GM18868 (cell line): Measurements from ENCODE around the gene PTDSS2.

Source experiments
- ATAC-seq: cut with Tn5 transposase; IDR thresholded peaks from one replicate; pipeline ENCODE4 v1.9.1; 2021; ENCODE audit warnings: mild to moderate bottlenecking, moderate library complexity; ENCODE audit not compliant: unreplicated experiment

Gene PTDSS2

DNA sequence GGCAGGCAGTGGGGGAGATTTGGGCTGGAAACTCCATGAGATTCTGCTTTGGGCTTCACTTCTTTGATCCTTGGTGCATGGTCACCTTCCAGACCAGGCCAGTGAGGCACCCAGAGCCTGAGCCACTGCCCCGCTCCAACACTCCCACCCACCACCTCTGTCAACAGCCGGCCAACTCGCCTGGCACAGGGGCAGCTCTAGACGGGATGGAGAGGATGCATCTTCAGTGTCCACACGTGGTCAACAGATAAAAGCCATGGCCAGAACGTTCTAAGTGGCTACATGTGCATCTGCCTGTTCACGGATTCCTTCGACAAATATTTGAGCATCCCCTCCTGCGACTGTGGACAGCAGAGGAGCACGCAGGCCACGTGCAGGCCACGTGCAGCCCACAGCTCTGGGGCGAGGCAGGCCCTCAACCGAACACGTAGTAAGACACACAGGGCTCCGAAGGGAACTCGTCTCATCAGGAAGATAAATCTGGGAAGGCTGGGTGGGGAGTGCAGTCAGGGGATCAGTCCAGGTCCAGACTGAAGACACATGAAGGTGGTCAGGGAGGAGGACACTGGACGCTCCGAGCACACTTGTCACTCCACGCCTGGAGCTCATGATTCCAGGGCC is 88.5 kb downstream of the PTDSS2 start:
- no peak for ATAC-seq

DNA sequence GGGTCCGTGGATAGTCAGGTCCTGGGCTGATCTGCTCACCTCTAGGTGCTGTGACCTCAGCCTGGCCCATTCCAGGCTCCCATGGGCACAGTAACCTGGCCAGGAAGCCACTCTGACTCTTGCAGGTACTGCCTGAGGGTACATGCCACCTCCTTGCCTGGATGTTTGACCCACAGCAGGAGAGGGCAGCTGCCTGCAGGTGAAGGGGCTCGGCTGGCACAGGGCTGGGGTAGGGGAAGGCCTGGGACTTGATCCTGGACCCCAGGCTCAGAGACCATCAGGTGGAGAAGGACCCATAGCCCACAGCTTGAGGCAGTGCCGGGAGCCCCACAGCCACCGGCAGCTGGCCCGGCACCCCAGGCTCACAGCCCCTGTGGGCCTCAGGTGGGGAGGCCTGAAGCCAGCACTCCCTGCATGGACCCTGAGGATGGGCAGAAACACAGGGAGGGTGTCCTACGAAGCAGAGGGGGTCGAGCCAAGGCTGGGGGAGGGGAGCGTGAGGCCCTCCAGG is 89.9 kb downstream of the PTDSS2 start:
- ATAC-seq, result no peak
